ENCODE results near the gene INSYN2A. TPM values are rescaled to one million over a fixed set of nuclear protein-coding genes. Genes with fewer than 3 reads are reported as not detected.

INSYN2A gene
- total and polyA plus RNA-seq, 2 of the 13 experiments (the other 11 are each of a cell fraction or from before 2014, with no cell fraction given): not detected

DNA sequence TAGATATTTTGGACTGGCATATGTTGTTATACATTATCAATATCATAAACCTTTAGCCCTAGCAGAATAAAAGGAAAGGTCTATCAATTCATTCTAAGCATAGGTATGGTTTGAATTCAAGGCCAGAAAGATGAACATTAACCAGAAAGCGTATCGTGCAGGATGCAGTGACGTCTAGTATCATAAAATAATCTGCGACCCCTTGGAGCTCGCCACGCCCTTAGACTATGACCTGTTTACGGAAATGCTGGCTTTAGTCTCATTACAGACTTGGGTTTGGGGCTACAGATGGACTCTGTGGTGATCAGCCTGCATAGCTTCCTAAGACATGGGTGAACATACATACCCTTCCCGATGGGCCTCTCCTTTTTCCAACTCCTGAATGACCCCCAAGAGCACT is 21.5 kb downstream of the INSYN2A start:
- BruUV-seq (replicated peaks): no TSS peak
- 94% methylated on average over 8 of the region's 8 CpGs for WGBS (ENCODE audit: low lambda C conversion rate)
- H3K79me2 ChIP-seq (ENCODE audit: insufficient read depth, low read length): no peaks in the 10 kb centered on the region
- no peaks in the 10 kb centered on the region for H3K9me3 ChIP-seq (ENCODE audit: low read length)
- ChIA-PET CTCF (ENCODE audit: low intra/inter-chr PET ratio, low total read pairs) (no interaction called here), POLR2A (no interaction called here)
- intact Hi-C loops (cut with micrococcal nuclease; ENCODE audit: unreplicated experiment) (no loop called here), in situ Hi-C loops (cut with HindIII; ENCODE audit: extremely low pct_ligation_motif_present, low pct_unique_long_range_greater_than_20kb) (no loop called here)
- no peak overlapping the region for H3K4me3 ChIP-seq (replicated peaks in 1 of 3; ENCODE audit: insufficient read depth in 1 of 3, low read depth in 2 of 3, low read length in 3 of 3)
- H4K20me1 ChIP-seq (ENCODE audit: insufficient read depth, low read length): no peaks in the 10 kb centered on the region
- H3K9ac ChIP-seq (ENCODE audit: insufficient read depth, low read depth, low read length): no peak overlapping the region
- no peaks in the 10 kb centered on the region for H3K27me3 ChIP-seq (ENCODE audit: control insufficient read depth in 1 of 2, insufficient read depth in 2 of 2, low read length in 2 of 2)
- no peak overlapping the region for H3K27ac ChIP-seq (ENCODE audit: extremely low read length, insufficient read depth, low read length)
- no peak for TF ChIP-seq ZNF382 (CRISPR knock-in tag; IDR thresholded peaks at IDR 0.05; ENCODE audit: borderline replicate concordance)
- no peak for TF ChIP-seq ZNF746 (CRISPR knock-in tag; IDR thresholded peaks at IDR 0.05)
- TF ChIP-seq KDM4B (CRISPR knock-in tag; IDR thresholded peaks at IDR 0.05): no peak
- no peak for TF ChIP-seq PLRG1 (conservative IDR thresholded peaks at IDR 0.05)
- no peak for TF ChIP-seq ZNF224 (CRISPR knock-in tag; IDR thresholded peaks at IDR 0.05)
- no peak for TF ChIP-seq ZNF75D (CRISPR knock-in tag; IDR thresholded peaks at IDR 0.05; ENCODE audit: borderline replicate concordance)
- TF ChIP-seq ZNF292 (CRISPR knock-in tag; IDR thresholded peaks at IDR 0.05; ENCODE audit: borderline replicate concordance, low read depth): no peak
- TF ChIP-seq, protein P1, sequence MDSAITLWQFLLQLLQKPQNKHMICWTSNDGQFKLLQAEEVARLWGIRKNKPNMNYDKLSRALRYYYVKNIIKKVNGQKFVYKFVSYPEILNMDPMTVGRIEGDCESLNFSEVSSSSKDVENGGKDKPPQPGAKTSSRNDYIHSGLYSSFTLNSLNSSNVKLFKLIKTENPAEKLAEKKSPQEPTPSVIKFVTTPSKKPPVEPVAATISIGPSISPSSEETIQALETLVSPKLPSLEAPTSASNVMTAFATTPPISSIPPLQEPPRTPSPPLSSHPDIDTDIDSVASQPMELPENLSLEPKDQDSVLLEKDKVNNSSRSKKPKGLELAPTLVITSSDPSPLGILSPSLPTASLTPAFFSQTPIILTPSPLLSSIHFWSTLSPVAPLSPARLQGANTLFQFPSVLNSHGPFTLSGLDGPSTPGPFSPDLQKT (CRISPR knock-in tag; IDR thresholded peaks at IDR 0.05; ENCODE audit: borderline replicate concordance): no peak
- TF ChIP-seq, protein P2, sequence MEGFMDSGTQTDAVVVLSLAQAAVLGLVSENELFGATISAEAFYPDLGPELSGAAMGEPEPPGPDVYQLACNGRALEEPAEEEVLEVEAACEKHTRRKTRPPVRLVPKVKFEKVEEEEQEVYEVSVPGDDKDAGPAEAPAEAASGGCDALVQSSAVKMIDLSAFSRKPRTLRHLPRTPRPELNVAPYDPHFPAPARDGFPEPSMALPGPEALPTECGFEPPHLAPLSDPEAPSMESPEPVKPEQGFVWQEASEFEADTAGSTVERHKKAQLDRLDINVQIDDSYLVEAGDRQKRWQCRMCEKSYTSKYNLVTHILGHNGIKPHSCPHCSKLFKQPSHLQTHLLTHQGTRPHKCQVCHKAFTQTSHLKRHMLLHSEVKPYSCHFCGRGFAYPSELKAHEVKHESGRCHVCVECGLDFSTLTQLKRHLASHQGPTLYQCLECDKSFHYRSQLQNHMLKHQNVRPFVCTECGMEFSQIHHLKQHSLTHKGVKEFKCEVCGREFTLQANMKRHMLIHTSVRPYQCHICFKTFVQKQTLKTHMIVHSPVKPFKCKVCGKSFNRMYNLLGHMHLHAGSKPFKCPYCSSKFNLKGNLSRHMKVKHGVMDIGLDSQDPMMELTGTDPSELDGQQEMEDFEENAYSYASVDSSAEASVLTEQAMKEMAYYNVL (CRISPR knock-in tag; IDR thresholded peaks at IDR 0.05; ENCODE audit: borderline replicate concordance): no peak
- TF ChIP-seq SOX6 (IDR thresholded peaks at IDR 0.05): no peak
- TF ChIP-seq SOX6 (CRISPR knock-in tag; IDR thresholded peaks at IDR 0.05): no peak
- TF ChIP-seq ZNF652 (CRISPR knock-in tag; IDR thresholded peaks at IDR 0.05; ENCODE audit: borderline replicate concordance, low read depth): no peak
- no peak for TF ChIP-seq MBD4 (IDR thresholded peaks at IDR 0.05; ENCODE audit: borderline replicate concordance, low read length)
- no peak for TF ChIP-seq ZNF30 (CRISPR knock-in tag; IDR thresholded peaks at IDR 0.05)
- no peak for ATAC-seq
- FAIRE-seq: no peak
- no peaks in the 10 kb centered on the region for H3K4me1 ChIP-seq (ENCODE audit: insufficient read depth, low read length)
- no peak overlapping the region for H3K4me2 ChIP-seq (ENCODE audit: low read depth, low read length)
- no peaks in the 10 kb centered on the region; a peak in 2 of 5 replicates for H3K36me3 ChIP-seq (replicated peaks in 1 of 2; ENCODE audit: control insufficient read depth in 1 of 2, insufficient read depth in 2 of 2, low read length in 2 of 2)
- DNase-seq (ENCODE audit: low spot score): no peak
- no peak overlapping the region for H2AFZ ChIP-seq (ENCODE audit: low read length)

Data from HepG2 (cell line).